Nephron progenitor cell (in vitro differentiated cells): ENCODE results near the gene SYN1.
"Not testable (repeated sequence)": the region's sequence is repeated elsewhere in the genome, so short reads cannot be mapped to it uniquely, and the experiment has no call there.

Source experiments
- DNase-seq: peaks from one replicate; pipeline ENCODE4 v3.0.0; 2021
- H3K27ac Mint-ChIP-seq: 2 replicates; pipeline ENCODE4 v1.8.0; 2021; ENCODE audit warnings: mild to moderate bottlenecking, moderate library complexity, mixed read lengths
- H3K27me3 Mint-ChIP-seq: 2 replicates; pipeline ENCODE4 v1.8.0; 2021; ENCODE audit warnings: mild to moderate bottlenecking, low read depth, mixed read lengths; ENCODE audit not compliant: poor library complexity
- H3K36me3 Mint-ChIP-seq: 2 replicates; pipeline ENCODE4 v1.8.0; 2021; ENCODE audit warnings: low read depth, mixed read lengths
- H3K4me1 Mint-ChIP-seq: 2 replicates; pipeline ENCODE4 v1.8.0; 2021; ENCODE audit warnings: mixed read lengths
- H3K4me3 Mint-ChIP-seq: 2 replicates; pipeline ENCODE4 v1.8.0; 2021; ENCODE audit warnings: mild to moderate bottlenecking, moderate library complexity, mixed read lengths
- H3K9me3 Mint-ChIP-seq: 2 replicates; pipeline ENCODE4 v1.8.0; 2021; ENCODE audit warnings: mild to moderate bottlenecking, moderate library complexity, mixed read lengths
- CTCF ChIP-seq: fragments of 200-600 bp; sonication (generic); IDR thresholded peaks from 2 replicates; pipeline ENCODE4 v1.5.0; 2021; ENCODE audit warnings: antibody characterized with exemption

Gene SYN1

GRCh38 chrX:47611489-47611888 is 8.2 kb downstream of the SYN1 start:
- Mint-ChIP-seq H3K36me3 (no peaks in the 10 kb centered on the region), H3K4me3 (no peak overlapping the region), H3K4me1 (peaks cover 11% of the 10 kb centered on the region), H3K27ac (no peak overlapping the region), H3K9me3 (peaks cover 64% of the 10 kb centered on the region), H3K27me3 (peaks cover 12% of the 10 kb centered on the region)
- no peak for DNase-seq
- TF ChIP-seq CTCF: no peak

DNA sequence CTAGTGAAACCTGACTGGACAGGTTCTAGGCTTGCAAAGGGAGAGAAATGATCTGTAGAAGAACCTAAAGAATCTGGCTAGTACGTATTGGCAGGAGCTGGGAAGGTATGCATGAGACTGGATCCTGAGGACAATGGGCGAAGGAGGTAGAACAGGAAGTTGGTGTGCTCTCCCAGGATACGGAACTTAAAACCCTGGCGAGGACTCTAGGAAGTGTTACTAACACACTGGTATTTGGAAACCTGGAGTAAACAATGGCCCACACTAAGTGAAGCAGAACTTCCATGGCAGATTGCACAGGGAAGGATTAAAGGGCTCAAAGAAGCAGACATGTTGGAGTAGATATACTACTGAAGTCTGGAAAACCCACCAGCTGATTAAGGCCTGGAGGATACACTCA is 9.1 kb downstream of the SYN1 start:
- no peaks in the 10 kb centered on the region for H3K36me3 Mint-ChIP-seq
- peaks cover 60% of the 10 kb centered on the region for H3K9me3 Mint-ChIP-seq
- H3K4me1 Mint-ChIP-seq: peaks cover 11% of the 10 kb centered on the region
- no peak overlapping the region for H3K4me3 Mint-ChIP-seq
- no peak for DNase-seq
- no peak overlapping the region for H3K27ac Mint-ChIP-seq
- no peak for TF ChIP-seq CTCF
- peaks cover 7% of the 10 kb centered on the region for H3K27me3 Mint-ChIP-seq

DNA sequence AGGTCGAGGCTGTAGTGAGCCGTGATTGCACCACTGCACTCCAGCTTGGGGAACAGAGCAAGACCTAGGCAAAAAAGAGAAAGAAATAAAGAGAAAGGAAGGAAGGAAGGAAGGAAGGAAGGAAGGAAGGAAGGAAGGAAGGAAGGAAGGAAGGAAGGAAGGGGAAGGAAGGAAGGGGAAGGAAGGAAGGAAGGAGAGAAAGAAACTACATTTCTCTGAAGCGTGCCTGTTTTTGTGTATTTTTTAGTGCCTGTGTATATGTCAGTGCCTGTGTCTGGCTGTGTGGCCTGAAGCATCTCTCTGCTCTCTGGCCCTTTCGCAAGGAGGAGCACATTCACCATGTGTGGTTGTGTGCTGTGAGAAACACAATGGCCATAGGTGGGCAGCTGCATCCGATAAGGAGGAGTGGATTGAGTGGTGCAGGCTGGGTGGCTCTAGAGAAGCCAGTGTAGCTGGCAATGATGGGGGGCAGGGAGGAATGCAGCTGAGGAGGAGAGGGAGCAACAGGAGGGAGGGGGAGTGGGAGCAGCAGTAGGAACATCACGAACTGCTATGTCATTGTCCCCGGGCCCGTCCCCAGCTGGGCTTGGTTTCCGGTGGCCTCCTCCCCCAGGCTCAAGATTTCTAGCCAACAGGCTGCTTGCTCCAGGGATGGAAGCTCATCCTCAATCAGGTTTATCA is 11.4 kb downstream of the SYN1 start:
- Mint-ChIP-seq H3K36me3 (no peaks in the 10 kb centered on the region), H3K4me3 (peak overlapping the region; percentile 28), H3K4me1 (peaks cover 11% of the 10 kb centered on the region), H3K27me3 (peaks cover 4% of the 10 kb centered on the region), H3K9me3 (peaks cover 51% of the 10 kb centered on the region), H3K27ac (peak overlapping the region; percentile 30)
- no peak for TF ChIP-seq CTCF
- peak; percentile 12 for DNase-seq

GRCh38 chrX:47607091-47607490 is 12.6 kb downstream of the SYN1 start:
- no peak overlapping the region for H3K4me3 Mint-ChIP-seq
- H3K36me3 Mint-ChIP-seq: no peaks in the 10 kb centered on the region
- no peak for TF ChIP-seq CTCF
- H3K9me3 Mint-ChIP-seq: peaks cover 43% of the 10 kb centered on the region
- DNase-seq: no peak
- peaks cover 11% of the 10 kb centered on the region for H3K4me1 Mint-ChIP-seq
- peaks cover 3% of the 10 kb centered on the region for H3K27me3 Mint-ChIP-seq
- H3K27ac Mint-ChIP-seq: no peak overlapping the region

DNA sequence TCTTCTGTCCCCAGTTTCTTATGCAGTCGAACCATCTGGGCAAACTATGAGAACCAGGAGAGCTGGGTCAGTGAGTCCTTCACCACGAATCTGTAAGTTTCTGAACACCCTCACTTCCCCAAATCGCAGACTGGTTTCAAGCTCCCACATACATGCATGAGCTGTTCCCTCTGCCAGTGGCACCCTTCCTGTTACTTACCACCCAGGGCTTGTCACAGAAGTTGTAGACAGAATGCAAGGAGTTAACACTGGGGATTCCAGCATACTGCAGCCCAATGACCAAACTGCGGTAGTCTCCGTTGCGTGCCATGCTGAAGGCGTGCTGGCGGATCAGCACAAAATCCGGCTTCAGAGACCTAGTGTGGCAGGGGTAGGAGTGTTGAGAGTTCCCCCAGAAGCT is 14.6 kb downstream of the SYN1 start:
- DNase-seq: no peak
- Mint-ChIP-seq H3K4me3 (no peak overlapping the region), H3K4me1 (peaks cover 11% of the 10 kb centered on the region), H3K9me3 (peaks cover 53% of the 10 kb centered on the region), H3K27me3 (no peaks in the 10 kb centered on the region), H3K27ac (no peak overlapping the region), H3K36me3 (no peaks in the 10 kb centered on the region)
- no peak for TF ChIP-seq CTCF

GRCh38 chrX:47603125-47603524 is 16.5 kb downstream of the SYN1 start:
- not testable (repeated sequence) for H3K4me3 Mint-ChIP-seq, H3K27ac Mint-ChIP-seq, H3K4me1 Mint-ChIP-seq, H3K27me3 Mint-ChIP-seq, H3K36me3 Mint-ChIP-seq, DNase-seq
- peaks cover 49% of the 10 kb centered on the region for H3K9me3 Mint-ChIP-seq
